ENCODE measurements around the gene SAMM50.

The SAMM50 gene

DNA sequence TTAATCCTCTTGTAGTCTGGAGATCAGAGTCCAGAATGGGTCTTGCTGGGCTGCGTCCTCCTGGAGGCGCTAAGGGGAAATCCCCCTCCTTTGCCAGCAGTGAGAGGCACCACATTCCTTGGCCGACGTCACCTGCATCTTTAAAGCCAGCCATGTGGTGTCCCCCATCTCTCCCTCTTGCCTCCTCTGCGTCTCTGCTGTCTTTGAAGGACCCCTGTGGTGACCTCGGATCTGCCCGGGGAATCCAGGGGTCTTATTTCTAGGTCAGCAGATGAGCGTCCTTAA is 41.7 kb downstream of the SAMM50 start:
- H3K4me3 ChIP-seq (ENCODE audit: low read depth, low read length) = no peak overlapping the region
- DNase-seq (ENCODE audit: low read depth) = no peak
- TF ChIP-seq, protein P1, sequence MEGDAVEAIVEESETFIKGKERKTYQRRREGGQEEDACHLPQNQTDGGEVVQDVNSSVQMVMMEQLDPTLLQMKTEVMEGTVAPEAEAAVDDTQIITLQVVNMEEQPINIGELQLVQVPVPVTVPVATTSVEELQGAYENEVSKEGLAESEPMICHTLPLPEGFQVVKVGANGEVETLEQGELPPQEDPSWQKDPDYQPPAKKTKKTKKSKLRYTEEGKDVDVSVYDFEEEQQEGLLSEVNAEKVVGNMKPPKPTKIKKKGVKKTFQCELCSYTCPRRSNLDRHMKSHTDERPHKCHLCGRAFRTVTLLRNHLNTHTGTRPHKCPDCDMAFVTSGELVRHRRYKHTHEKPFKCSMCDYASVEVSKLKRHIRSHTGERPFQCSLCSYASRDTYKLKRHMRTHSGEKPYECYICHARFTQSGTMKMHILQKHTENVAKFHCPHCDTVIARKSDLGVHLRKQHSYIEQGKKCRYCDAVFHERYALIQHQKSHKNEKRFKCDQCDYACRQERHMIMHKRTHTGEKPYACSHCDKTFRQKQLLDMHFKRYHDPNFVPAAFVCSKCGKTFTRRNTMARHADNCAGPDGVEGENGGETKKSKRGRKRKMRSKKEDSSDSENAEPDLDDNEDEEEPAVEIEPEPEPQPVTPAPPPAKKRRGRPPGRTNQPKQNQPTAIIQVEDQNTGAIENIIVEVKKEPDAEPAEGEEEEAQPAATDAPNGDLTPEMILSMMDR (IDR thresholded peaks at IDR 0.05; ENCODE audit: control insufficient read depth, extremely low read depth, insufficient read depth) = no peak

DNA sequence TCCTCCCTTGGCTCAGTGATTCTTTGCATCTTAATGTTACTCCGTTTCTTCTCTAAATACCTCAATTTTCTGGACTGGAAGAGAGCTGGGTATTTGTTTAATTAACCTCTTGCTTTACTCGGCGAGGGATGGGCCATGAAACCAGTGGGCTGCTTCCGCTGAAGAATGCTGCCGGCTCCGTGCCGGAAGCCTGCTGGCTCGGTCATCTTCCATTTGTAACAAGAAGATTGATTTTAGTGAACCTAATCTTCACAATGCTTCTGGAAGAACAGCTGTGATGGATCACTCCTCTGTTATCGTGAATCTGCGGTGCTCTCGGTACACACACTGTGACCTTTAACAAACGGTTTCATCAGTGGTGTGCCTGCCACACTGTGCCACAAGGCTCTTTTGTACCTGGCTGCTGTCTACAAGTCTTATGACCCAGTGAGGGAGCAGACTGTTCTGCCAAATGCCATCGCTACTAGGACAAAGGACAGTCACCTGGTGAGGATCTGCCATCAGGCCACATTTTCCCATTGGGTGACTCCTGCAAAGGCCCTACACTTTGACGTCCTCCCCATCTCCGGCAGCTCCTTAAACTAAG is 43.5 kb downstream of the SAMM50 start:
- no peak for DNase-seq (ENCODE audit: low read depth)
- H3K4me3 ChIP-seq (ENCODE audit: low read depth, low read length) = no peak overlapping the region
- TF ChIP-seq, protein P1 (IDR thresholded peaks at IDR 0.05; ENCODE audit: control insufficient read depth, extremely low read depth, insufficient read depth) = no peak

DNA sequence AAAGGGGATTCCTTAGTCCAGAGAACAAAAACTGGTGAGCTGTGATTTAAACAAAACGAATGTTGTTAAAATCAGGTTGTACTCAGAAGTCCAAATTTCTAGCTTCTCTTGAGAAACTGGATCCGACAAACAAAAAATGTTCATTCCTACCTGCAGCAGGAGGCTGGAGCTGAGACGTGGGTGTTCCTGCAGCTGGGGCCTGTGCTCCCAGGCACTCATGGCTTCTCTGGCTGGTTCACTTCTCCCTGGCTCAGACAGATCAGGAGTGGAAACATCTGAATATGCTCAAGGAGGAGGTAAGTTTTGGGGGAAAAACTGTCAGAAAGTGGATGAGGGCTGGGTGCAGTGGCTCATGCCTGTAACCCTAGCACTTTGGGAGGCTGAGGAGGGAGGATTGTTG is 44.1 kb downstream of the SAMM50 start:
- no peak for DNase-seq (ENCODE audit: low read depth)
- H3K4me3 ChIP-seq (ENCODE audit: low read depth, low read length) = no peak overlapping the region
- TF ChIP-seq, protein P1 (IDR thresholded peaks at IDR 0.05; ENCODE audit: control insufficient read depth, extremely low read depth, insufficient read depth) = no peak

DNA sequence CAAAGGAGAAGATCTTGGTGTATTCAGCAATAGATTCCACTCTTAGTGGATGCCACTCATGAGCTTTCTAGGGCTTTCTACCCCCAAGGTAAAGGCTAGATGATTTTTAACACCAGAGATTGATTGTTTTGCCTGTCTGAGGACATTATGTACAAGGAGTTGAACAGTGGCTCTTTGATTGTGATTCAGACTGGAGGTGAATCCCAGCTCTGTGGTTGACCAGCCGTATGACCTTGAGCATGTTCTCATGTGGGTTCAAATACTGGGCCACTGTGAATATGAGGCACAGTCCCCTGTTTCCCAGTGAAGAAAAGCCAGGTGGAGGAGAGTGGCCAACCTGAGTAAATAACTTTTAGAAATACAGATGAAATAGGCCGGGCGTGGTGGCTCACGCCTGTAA is 44.9 kb downstream of the SAMM50 start:
- H3K4me3 ChIP-seq (ENCODE audit: low read depth, low read length) = no peak overlapping the region
- TF ChIP-seq, protein P1 (IDR thresholded peaks at IDR 0.05; ENCODE audit: control insufficient read depth, extremely low read depth, insufficient read depth) = no peak
- DNase-seq (ENCODE audit: low read depth) = no peak

DNA sequence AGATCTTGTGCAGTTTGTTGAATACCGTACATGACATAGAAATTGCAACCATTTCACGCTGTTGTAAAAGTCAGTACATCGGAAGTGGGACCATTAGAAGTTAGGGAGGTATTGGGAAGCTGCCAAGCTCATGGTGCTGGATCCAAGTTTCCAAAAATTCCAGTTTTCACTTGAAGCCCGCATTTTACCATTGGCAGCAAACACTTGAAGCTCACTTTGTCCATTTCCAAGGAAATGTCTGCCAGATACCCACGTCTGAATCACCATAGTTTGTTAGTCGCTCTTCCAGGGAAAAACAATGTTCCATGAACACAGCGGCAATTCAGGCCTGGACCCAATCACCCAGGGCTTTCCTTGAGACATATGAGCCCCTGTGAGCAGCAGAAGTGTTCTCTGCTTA is 46.3 kb downstream of the SAMM50 start:
- DNase-seq (ENCODE audit: low read depth) = no peak
- TF ChIP-seq, protein P1 (IDR thresholded peaks at IDR 0.05; ENCODE audit: control insufficient read depth, extremely low read depth, insufficient read depth) = no peak
- no peak overlapping the region for H3K4me3 ChIP-seq (ENCODE audit: low read depth, low read length)

DNA sequence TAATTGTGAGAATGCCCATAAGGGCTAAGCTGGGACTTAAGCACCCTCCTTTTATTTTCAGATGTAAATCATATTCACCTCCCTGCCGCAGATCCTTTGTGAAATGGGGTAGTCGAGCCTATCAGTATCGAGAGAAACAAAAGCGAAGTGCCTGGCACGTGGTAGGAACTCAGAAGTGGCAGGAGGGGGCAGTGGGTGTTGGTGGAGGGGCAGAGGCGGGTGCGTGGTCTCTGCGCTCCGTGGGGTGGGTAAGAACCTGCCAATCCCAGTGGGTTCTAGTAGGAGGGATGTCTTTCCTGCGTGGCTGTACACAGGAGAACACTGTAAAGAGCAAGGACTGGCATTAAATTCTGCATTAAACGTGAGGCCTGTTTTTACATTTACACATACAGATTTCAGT is 47.1 kb downstream of the SAMM50 start:
- TF ChIP-seq, protein P1 (IDR thresholded peaks at IDR 0.05; ENCODE audit: control insufficient read depth, extremely low read depth, insufficient read depth) = no peak
- DNase-seq (ENCODE audit: low read depth) = no peak
- H3K4me3 ChIP-seq (ENCODE audit: low read depth, low read length) = no peak overlapping the region

DNA sequence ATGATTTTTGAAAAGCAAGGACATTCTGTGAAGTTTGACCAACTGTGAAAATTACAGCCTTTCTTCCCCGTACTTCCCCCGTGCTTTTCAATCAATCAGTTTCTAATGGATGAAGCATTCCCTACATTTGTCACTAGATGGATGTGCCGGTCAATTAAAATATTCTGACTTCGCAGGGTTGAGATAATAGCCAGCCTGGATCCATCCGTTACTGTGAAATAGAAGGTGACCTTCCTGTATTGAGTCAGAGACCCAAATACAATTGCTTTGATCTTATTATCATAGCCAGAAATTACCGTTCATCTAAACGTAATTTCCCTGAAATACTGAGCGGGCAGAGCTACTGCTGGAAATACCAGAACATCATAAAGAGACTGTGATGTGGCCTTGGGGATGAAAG is 47.8 kb downstream of the SAMM50 start:
- DNase-seq (ENCODE audit: low read depth) = no peak
- H3K4me3 ChIP-seq (ENCODE audit: low read depth, low read length) = no peak overlapping the region
- TF ChIP-seq, protein P1 (IDR thresholded peaks at IDR 0.05; ENCODE audit: control insufficient read depth, extremely low read depth, insufficient read depth) = no peak
